Measurements from ENCODE around the gene VASP.

Gene VASP

DNA sequence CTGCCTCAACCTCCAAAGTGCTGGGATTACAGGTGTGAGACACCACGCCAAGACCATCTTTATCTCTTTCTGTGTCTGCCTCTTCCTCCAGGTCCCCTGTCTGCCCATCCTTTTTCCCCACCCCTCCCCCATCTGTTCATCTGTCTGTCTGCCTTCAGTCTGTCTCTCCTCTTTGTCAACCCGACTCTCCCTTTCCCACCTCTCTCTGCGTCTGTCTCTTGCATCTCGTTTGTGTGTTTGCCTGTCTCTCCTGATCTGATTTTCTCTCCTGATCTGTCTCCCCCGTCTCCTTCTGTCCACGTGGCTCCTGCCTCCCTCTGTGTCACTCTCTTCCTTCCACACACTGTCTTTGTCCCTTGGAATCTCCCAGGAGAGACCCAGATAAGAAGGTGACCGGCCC lies 10.0 kb downstream of the VASP start:
- TF ChIP-seq, protein P1, sequence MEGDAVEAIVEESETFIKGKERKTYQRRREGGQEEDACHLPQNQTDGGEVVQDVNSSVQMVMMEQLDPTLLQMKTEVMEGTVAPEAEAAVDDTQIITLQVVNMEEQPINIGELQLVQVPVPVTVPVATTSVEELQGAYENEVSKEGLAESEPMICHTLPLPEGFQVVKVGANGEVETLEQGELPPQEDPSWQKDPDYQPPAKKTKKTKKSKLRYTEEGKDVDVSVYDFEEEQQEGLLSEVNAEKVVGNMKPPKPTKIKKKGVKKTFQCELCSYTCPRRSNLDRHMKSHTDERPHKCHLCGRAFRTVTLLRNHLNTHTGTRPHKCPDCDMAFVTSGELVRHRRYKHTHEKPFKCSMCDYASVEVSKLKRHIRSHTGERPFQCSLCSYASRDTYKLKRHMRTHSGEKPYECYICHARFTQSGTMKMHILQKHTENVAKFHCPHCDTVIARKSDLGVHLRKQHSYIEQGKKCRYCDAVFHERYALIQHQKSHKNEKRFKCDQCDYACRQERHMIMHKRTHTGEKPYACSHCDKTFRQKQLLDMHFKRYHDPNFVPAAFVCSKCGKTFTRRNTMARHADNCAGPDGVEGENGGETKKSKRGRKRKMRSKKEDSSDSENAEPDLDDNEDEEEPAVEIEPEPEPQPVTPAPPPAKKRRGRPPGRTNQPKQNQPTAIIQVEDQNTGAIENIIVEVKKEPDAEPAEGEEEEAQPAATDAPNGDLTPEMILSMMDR (conservative IDR thresholded peaks at IDR 0.05; ENCODE audit: low read length), result no peak
- no peak overlapping the region for H3K4me3 ChIP-seq (ENCODE audit: low read length)
- DNase-seq (ENCODE audit: low read depth), result no peak

DNA sequence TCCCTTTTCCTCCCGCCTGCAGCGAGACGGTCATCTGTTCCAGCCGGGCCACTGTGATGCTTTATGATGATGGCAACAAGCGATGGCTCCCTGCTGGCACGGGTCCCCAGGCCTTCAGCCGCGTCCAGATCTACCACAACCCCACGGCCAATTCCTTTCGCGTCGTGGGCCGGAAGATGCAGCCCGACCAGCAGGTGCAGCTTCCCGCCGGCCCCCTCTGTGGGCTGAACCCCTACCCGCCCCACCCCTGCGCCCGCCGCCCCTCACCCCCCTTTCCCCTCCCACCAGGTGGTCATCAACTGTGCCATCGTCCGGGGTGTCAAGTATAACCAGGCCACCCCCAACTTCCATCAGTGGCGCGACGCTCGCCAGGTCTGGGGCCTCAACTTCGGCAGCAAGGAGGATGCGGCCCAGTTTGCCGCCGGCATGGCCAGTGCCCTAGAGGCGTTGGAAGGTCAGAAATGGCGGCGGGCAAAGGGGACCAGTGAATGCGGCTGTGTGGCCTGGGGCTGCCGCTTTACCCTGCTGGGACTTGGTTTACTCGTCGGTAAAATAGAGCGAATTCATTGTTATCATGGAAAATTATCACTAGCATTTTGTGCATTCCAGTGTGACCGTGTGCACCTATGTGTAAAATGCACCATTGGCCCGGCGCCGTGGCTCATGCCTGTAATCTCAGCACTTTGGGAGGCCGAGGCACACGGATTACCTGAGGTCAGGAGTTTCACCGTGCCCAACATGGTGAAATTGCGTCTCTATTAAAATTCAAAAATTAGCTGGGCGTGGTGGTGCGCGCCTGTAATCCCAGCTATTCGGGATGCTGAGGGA lies 10.6 kb downstream of the VASP start:
- DNase-seq (ENCODE audit: low read depth), result no peak
- TF ChIP-seq, protein P1 (conservative IDR thresholded peaks at IDR 0.05; ENCODE audit: low read length), result no peak
- H3K4me3 ChIP-seq (ENCODE audit: low read length), result no peak overlapping the region

DNA sequence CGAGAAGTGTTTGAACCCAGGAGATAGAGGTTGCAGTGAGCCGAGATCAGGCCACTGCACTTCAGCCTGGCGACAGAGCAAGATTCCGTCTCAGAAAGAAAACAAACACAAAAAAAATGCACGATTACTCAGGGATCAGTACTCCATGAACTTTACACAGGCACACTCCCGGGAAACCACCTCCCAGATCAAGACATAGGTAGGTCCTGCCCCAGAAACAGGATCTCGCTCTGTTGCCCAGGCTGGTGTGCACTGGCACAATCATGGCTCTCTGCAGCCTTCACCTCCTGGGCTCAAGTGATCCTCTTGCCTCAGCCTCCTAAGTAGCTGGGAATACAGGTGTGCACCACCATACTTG lies 11.2 kb downstream of the VASP start:
- no peak for DNase-seq (ENCODE audit: low read depth)
- no peak overlapping the region for H3K4me3 ChIP-seq (ENCODE audit: low read length)
- TF ChIP-seq, protein P1 (conservative IDR thresholded peaks at IDR 0.05; ENCODE audit: low read length), result no peak

DNA sequence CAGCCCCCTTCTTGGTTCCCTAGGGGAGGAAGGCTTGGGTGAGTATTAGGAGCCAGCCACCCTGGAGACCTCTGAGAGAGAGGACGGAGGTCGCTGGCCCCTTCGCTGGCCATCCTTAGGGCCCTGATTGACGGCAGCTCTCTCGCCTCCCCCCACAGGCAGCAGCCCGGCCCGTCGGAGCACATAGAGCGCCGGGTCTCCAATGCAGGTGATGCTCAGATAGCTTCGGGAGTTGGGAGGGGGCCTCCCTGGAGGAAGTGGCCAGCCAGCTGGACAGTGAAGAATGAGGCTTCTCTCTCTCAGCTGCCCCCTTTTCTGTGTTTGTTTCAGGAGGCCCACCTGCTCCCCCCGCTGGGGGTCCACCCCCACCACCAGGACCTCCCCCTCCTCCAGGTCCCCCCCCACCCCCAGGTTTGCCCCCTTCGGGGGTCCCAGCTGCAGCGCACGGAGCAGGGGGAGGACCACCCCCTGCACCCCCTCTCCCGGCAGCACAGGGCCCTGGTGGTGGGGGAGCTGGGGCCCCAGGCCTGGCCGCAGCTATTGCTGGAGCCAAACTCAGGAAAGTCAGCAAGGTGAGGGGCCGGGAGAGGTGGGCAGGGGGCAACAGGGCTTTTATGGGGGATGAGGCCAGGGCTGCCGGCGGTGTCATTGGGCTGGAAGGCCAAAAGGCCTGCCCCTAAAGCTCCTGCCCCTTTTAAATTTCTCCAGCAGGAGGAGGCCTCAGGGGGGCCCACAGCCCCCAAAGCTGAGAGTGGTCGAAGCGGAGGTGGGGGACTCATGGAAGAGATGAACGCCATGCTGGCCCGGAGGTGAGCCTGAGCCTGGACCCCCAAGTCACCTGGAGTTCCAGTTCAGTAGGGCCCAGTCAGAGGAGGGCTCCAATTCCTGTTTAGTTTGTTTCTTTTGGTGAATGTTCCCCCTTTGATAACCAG lies 15.0 kb downstream of the VASP start:
- no peak overlapping the region for H3K4me3 ChIP-seq (ENCODE audit: low read length)
- no peak for DNase-seq (ENCODE audit: low read depth)
- TF ChIP-seq, protein P1 (conservative IDR thresholded peaks at IDR 0.05; ENCODE audit: low read length), result no peak

DNA sequence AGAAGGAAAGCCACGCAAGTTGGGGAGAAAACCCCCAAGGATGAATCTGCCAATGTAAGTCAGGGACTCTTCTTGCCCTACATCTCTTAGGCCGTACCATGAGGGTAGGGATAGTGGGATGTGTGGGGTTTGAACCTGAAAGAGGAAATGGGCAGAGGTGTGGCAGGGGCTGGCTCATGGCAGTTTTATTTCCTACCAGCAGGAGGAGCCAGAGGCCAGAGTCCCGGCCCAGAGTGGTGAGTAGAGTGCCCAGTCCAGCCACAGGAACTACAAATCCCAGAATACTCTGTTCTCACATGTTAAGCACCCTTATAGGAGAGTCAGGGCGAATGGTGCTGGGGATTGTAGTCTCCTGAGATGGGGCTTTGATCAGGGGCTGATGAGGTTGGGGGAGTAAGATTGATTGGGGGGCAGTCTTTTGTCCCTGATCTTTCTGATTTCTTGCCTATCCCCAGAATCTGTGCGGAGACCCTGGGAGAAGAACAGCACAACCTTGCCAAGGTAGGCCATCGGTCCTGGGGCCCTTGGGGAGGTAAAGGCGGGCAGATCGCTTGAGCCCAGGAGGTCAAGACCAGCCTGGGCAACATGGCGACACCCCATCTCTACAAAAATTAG lies 16.5 kb downstream of the VASP start:
- H3K4me3 ChIP-seq (ENCODE audit: low read length), result no peak overlapping the region
- DNase-seq (ENCODE audit: low read depth), result peak; percentile 82
- TF ChIP-seq, protein P1 (conservative IDR thresholded peaks at IDR 0.05; ENCODE audit: low read length), result peak; percentile 79

DNA sequence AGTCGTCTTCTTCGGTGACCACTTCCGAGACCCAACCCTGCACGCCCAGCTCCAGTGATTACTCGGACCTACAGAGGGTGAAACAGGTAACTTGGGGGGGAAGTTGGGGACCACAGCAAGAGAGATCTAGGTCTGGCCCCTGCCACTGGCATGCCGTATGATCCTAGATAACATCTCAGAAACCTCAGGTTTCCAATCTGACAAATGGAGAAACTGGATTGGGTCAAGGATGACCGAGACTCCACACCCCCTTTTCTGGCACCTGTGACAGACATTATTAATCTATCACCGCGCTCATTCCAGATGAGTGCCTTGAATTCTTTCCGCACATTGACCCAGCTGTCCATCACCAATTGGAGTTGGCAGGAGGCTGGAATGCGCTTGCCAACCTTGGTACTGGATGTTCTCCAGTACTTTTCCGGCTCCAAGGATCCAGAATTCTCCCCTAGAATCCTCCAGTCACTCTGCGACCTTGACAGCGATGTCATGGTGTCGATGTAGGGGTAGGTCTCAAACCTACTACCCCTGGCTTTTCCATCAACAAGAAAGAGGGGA lies 17.4 kb downstream of the VASP start:
- TF ChIP-seq, protein P1 (conservative IDR thresholded peaks at IDR 0.05; ENCODE audit: low read length), result no peak
- DNase-seq (ENCODE audit: low read depth), result no peak
- no peak overlapping the region for H3K4me3 ChIP-seq (ENCODE audit: low read length)

All from AG10803 (cell line).